ENCODE results near the gene FIBCD1.

The FIBCD1 gene

GRCh38 chr9:130858739-130859705 is 80.0 kb downstream of the FIBCD1 start:
- no CpG with 5 or more reads among the region's 20 CpGs for WGBS, 2 donors (ENCODE audit: extremely low coverage in 2 of 2, insufficient read length in 2 of 2, insufficient replicate concordance in 1 of 2)
- Histone ChIP-seq H3K14ac (ENCODE audit: low read length) (no peak overlapping the region), H2BK15ac (ENCODE audit: low read length) (no peak overlapping the region), H3K36me3 (replicated peaks in 1 of 2; ENCODE audit: control insufficient read depth in 2 of 2, insufficient read depth in 2 of 2, low read length in 2 of 2) (peaks cover 30 to 98% of the 10 kb centered on the region in 2 donors), H2BK5ac (ENCODE audit: low read length) (no peak overlapping the region), H2BK120ac (ENCODE audit: low read depth, low read length) (no peak overlapping the region), H3K27me3 (ENCODE audit: control insufficient read depth in 3 of 3, insufficient read depth in 3 of 3, low read depth in 1 of 3, low read length in 3 of 3) (no peaks in the 10 kb centered on the region), H3K79me1 (ENCODE audit: low read depth, low read length) (peaks cover 10% of the 10 kb centered on the region), H2AFZ (ENCODE audit: low read length) (no peak overlapping the region), H3K23ac (ENCODE audit: low read depth, low read length, poor library complexity) (no peak overlapping the region), H2BK12ac (ENCODE audit: low read length) (no peak overlapping the region), H3K4me3 (ENCODE audit: low read length in 2 of 2) (no peak overlapping the region), H3K27ac (replicated peaks; ENCODE audit: low read length) (no peak overlapping the region), H3K9ac (ENCODE audit: low read depth, low read length, poor library complexity) (no peak overlapping the region), H4K91ac (ENCODE audit: low read depth, low read length, poor library complexity) (no peak overlapping the region), H3K4me2 (ENCODE audit: insufficient read depth, low read length, poor library complexity, severe bottlenecking) (no peak overlapping the region), H3K4me1 (ENCODE audit: control insufficient read depth in 2 of 2, insufficient read depth in 1 of 2, low read depth in 1 of 2, low read length in 2 of 2) (peaks cover 12 to 13% of the 10 kb centered on the region in 2 donors), H3K9me3 (replicated peaks in 1 of 2; ENCODE audit: control insufficient read depth in 2 of 2, insufficient read depth in 1 of 2, low read depth in 1 of 2, low read length in 2 of 2) (no peaks in the 10 kb centered on the region), H3K18ac (ENCODE audit: low read length) (no peak overlapping the region), H3K4ac (ENCODE audit: low read length) (no peak overlapping the region), H2AK5ac (ENCODE audit: low read depth, low read length) (no peak overlapping the region), H4K8ac (ENCODE audit: low read depth, low read length) (no peak overlapping the region)
- DNase-seq (ENCODE audit: low spot score) = no peak

- DNase-seq (ENCODE audit: low spot score) = no peak
- Histone ChIP-seq H3K4me3 (ENCODE audit: low read length in 2 of 2) (no peak overlapping the region), H4K91ac (ENCODE audit: low read depth, low read length, poor library complexity) (no peak overlapping the region), H2BK5ac (ENCODE audit: low read length) (no peak overlapping the region), H3K9ac (ENCODE audit: low read depth, low read length, poor library complexity) (no peak overlapping the region), H3K79me1 (ENCODE audit: low read depth, low read length) (peaks cover 10% of the 10 kb centered on the region), H3K4me2 (ENCODE audit: insufficient read depth, low read length, poor library complexity, severe bottlenecking) (no peak overlapping the region), H3K4ac (ENCODE audit: low read length) (no peak overlapping the region), H3K9me3 (replicated peaks in 1 of 2; ENCODE audit: control insufficient read depth in 2 of 2, insufficient read depth in 1 of 2, low read depth in 1 of 2, low read length in 2 of 2) (no peaks in the 10 kb centered on the region), H3K36me3 (replicated peaks in 1 of 2; ENCODE audit: control insufficient read depth in 2 of 2, insufficient read depth in 2 of 2, low read length in 2 of 2) (peaks cover 27 to 97% of the 10 kb centered on the region in 2 donors), H2AFZ (ENCODE audit: low read length) (no peak overlapping the region), H3K18ac (ENCODE audit: low read length) (no peak overlapping the region), H2BK12ac (ENCODE audit: low read length) (no peak overlapping the region), H3K27me3 (ENCODE audit: control insufficient read depth in 3 of 3, insufficient read depth in 3 of 3, low read depth in 1 of 3, low read length in 3 of 3) (no peaks in the 10 kb centered on the region), H2BK120ac (ENCODE audit: low read depth, low read length) (no peak overlapping the region), H2AK5ac (ENCODE audit: low read depth, low read length) (no peak overlapping the region), H3K4me1 (ENCODE audit: control insufficient read depth in 2 of 2, insufficient read depth in 1 of 2, low read depth in 1 of 2, low read length in 2 of 2) (peaks cover 12 to 13% of the 10 kb centered on the region in 2 donors), H3K27ac (replicated peaks; ENCODE audit: low read length) (no peak overlapping the region), H3K14ac (ENCODE audit: low read length) (no peak overlapping the region), H4K8ac (ENCODE audit: low read depth, low read length) (no peak overlapping the region), H2BK15ac (ENCODE audit: low read length) (no peak overlapping the region), H3K23ac (ENCODE audit: low read depth, low read length, poor library complexity) (no peak overlapping the region)
- no CpG with 5 or more reads among the region's 22 CpGs for WGBS, 2 donors (ENCODE audit: extremely low coverage in 2 of 2, insufficient read length in 2 of 2, insufficient replicate concordance in 1 of 2)
Measured at GRCh38 chr9:130857864-130858738, 80.9 kb downstream of the FIBCD1 start.

DNA sequence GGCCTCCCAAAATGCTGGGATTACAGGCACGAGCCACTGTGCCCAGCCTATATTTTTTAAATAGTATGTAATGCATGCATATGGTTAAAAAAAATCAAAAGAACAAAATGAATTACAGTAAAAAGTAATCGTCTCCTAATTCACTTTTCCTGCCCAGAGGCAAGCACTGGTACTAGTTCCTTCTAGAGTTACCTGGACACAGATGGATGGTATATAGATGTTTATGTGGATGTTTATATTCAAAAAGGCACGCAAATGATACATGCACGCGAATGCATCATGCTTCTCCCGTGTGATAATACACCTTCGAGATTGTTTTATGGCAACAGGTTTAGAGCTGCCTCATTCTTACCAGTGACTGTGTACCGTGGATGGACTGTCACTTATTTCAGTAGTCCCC is 82.6 kb downstream of the FIBCD1 start:
- H3K23ac ChIP-seq (ENCODE audit: low read depth, low read length, poor library complexity) = no peak overlapping the region
- no peak overlapping the region for H3K4ac ChIP-seq (ENCODE audit: low read length)
- H3K18ac ChIP-seq (ENCODE audit: low read length) = no peak overlapping the region
- WGBS, 2 donors (ENCODE audit: extremely low coverage in 2 of 2, insufficient read length in 2 of 2, insufficient replicate concordance in 1 of 2) = no CpG with 5 or more reads among the region's 8 CpGs
- H2BK15ac ChIP-seq (ENCODE audit: low read length) = no peak overlapping the region
- H4K91ac ChIP-seq (ENCODE audit: low read depth, low read length, poor library complexity) = no peak overlapping the region
- peaks cover 18 to 88% of the 10 kb centered on the region in 2 donors for H3K36me3 ChIP-seq (replicated peaks in 1 of 2; ENCODE audit: control insufficient read depth in 2 of 2, insufficient read depth in 2 of 2, low read length in 2 of 2)
- H3K14ac ChIP-seq (ENCODE audit: low read length) = no peak overlapping the region
- H3K27ac ChIP-seq (replicated peaks; ENCODE audit: low read length) = no peak overlapping the region
- peaks cover 12 to 13% of the 10 kb centered on the region in 2 donors for H3K4me1 ChIP-seq (ENCODE audit: control insufficient read depth in 2 of 2, insufficient read depth in 1 of 2, low read depth in 1 of 2, low read length in 2 of 2)
- peaks cover 4% of the 10 kb centered on the region for H3K79me1 ChIP-seq (ENCODE audit: low read depth, low read length)
- no peak overlapping the region for H4K8ac ChIP-seq (ENCODE audit: low read depth, low read length)
- no peak overlapping the region for H2AK5ac ChIP-seq (ENCODE audit: low read depth, low read length)
- no peaks in the 10 kb centered on the region for H3K27me3 ChIP-seq (ENCODE audit: control insufficient read depth in 3 of 3, insufficient read depth in 3 of 3, low read depth in 1 of 3, low read length in 3 of 3)
- H3K4me2 ChIP-seq (ENCODE audit: insufficient read depth, low read length, poor library complexity, severe bottlenecking) = no peak overlapping the region
- no peak for DNase-seq (ENCODE audit: low spot score)
- no peak overlapping the region for H2AFZ ChIP-seq (ENCODE audit: low read length)
- no peak overlapping the region for H2BK12ac ChIP-seq (ENCODE audit: low read length)
- H3K9me3 ChIP-seq (replicated peaks in 1 of 2; ENCODE audit: control insufficient read depth in 2 of 2, insufficient read depth in 1 of 2, low read depth in 1 of 2, low read length in 2 of 2) = no peaks in the 10 kb centered on the region
- no peak overlapping the region for H3K9ac ChIP-seq (ENCODE audit: low read depth, low read length, poor library complexity)
- H2BK5ac ChIP-seq (ENCODE audit: low read length) = no peak overlapping the region
- H3K4me3 ChIP-seq (ENCODE audit: low read length in 2 of 2) = no peak overlapping the region
- H2BK120ac ChIP-seq (ENCODE audit: low read depth, low read length) = no peak overlapping the region

- Histone ChIP-seq H3K4ac (ENCODE audit: low read length) (no peak overlapping the region), H2BK15ac (ENCODE audit: low read length) (no peak overlapping the region), H3K9me3 (replicated peaks in 1 of 2; ENCODE audit: control insufficient read depth in 2 of 2, insufficient read depth in 1 of 2, low read depth in 1 of 2, low read length in 2 of 2) (no peaks in the 10 kb centered on the region), H3K4me1 (ENCODE audit: control insufficient read depth in 2 of 2, insufficient read depth in 1 of 2, low read depth in 1 of 2, low read length in 2 of 2) (peaks cover under 1 to 6% of the 10 kb centered on the region in 2 donors), H3K36me3 (replicated peaks in 1 of 2; ENCODE audit: control insufficient read depth in 2 of 2, insufficient read depth in 2 of 2, low read length in 2 of 2) (peaks cover 14 to 82% of the 10 kb centered on the region in 2 donors), H3K14ac (ENCODE audit: low read length) (no peak overlapping the region), H3K27ac (replicated peaks; ENCODE audit: low read length) (no peak overlapping the region), H2AK5ac (ENCODE audit: low read depth, low read length) (no peak overlapping the region), H4K8ac (ENCODE audit: low read depth, low read length) (no peak overlapping the region), H2BK12ac (ENCODE audit: low read length) (no peak overlapping the region), H3K4me2 (ENCODE audit: insufficient read depth, low read length, poor library complexity, severe bottlenecking) (no peak overlapping the region), H2BK5ac (ENCODE audit: low read length) (no peak overlapping the region), H3K4me3 (ENCODE audit: low read length in 2 of 2) (no peak overlapping the region), H3K27me3 (ENCODE audit: control insufficient read depth in 3 of 3, insufficient read depth in 3 of 3, low read depth in 1 of 3, low read length in 3 of 3) (no peaks in the 10 kb centered on the region), H4K91ac (ENCODE audit: low read depth, low read length, poor library complexity) (no peak overlapping the region), H2BK120ac (ENCODE audit: low read depth, low read length) (no peak overlapping the region), H3K23ac (ENCODE audit: low read depth, low read length, poor library complexity) (peak overlapping the region; percentile 57), H3K79me1 (ENCODE audit: low read depth, low read length) (peaks cover 4% of the 10 kb centered on the region), H3K18ac (ENCODE audit: low read length) (no peak overlapping the region), H3K9ac (ENCODE audit: low read depth, low read length, poor library complexity) (no peak overlapping the region), H2AFZ (ENCODE audit: low read length) (no peak overlapping the region)
- no CpG with 5 or more reads among the region's 9 CpGs for WGBS, 2 donors (ENCODE audit: extremely low coverage in 2 of 2, insufficient read length in 2 of 2, insufficient replicate concordance in 1 of 2)
- DNase-seq (ENCODE audit: low spot score) = no peak
Measured at GRCh38 chr9:130854835-130855234, 84.2 kb downstream of the FIBCD1 start.
